ENCODE results near the gene CASK. TPM values are rescaled to one million over a fixed set of nuclear protein-coding genes. Genes with fewer than 3 reads are reported as not detected.
A peak's percentile ranks its signal among the peaks of the same experiment; 100 is the strongest.

CASK gene
- total and polyA plus RNA-seq, 4 donors: 10.6 to 51.1 (median 26.0) TPM

DNA sequence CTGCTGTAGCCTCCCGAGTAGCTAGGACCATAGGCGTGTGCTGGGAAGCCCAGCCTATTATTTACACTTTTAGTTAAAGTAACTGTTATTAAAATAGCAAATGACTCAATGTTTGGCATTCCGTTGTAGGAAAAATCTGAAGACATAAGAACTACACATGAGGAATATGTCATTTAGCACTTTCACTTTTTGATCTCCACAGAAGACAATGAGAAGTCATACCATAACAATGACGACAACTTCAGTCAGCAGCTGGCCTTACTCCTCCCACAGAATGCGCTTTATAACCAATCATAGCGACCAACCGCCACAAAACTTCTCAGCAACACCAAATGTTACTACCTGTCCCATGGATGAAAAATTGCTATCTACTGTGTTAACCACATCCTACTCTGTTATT lies 227.9 kb downstream of the CASK start:
- peaks cover 0 to 2% of the 10 kb centered on the region in 2 donors for H3K4me1 ChIP-seq (ENCODE audit: control insufficient read depth in 1 of 2, insufficient read depth in 2 of 2, low read length in 2 of 2)
- H3K4me3 ChIP-seq (ENCODE audit: low read length in 2 of 2): no peak overlapping the region
- H3K36me3 ChIP-seq (ENCODE audit: control insufficient read depth in 1 of 2, insufficient read depth in 2 of 2, low read length in 1 of 2): no peaks in the 10 kb centered on the region
- no peak overlapping the region for H3K27ac ChIP-seq (ENCODE audit: low read depth in 1 of 2, low read length in 2 of 2)
- 41 to 54% methylated on average over 7 of the region's 7 CpGs for WGBS, 2 donors
- ATAC-seq (ENCODE audit: low FRiP score) (no peak), DNase-seq (no peak)
- no peaks in the 10 kb centered on the region for H3K27me3 ChIP-seq (ENCODE audit: control insufficient read depth in 1 of 2, insufficient read depth in 2 of 2, low read length in 1 of 2)
- intact Hi-C loops (cut with DNase I): no loop called here
- no peaks in the 10 kb centered on the region for H3K9me3 ChIP-seq (ENCODE audit: control insufficient read depth, low read length)

DNA sequence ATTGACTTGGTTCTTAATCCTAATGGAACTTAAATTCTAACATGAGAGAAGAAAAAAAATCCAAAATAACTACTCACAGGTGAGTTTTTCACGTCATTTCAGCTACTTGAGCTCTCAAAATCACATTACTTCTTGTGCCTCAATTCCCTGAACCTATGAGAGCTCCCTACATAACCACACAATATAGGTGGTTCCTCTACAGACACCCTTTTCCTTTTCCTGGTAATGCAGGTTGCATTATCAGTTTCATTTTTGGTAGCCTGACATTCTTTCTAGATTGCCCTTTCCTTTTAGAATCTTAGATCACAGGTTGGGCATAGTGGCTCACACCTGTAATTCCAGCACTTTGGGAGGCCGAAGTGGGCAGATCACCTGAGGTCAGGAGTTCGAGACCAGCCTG lies 230.3 kb downstream of the CASK start:
- intact Hi-C loops (cut with DNase I): no loop called here
- Histone ChIP-seq H3K36me3 (ENCODE audit: control insufficient read depth in 1 of 2, insufficient read depth in 2 of 2, low read length in 1 of 2) (no peaks in the 10 kb centered on the region), H3K4me1 (ENCODE audit: control insufficient read depth in 1 of 2, insufficient read depth in 2 of 2, low read length in 2 of 2) (peaks cover 0 to 2% of the 10 kb centered on the region in 2 donors), H3K27me3 (ENCODE audit: control insufficient read depth in 1 of 2, insufficient read depth in 2 of 2, low read length in 1 of 2) (no peaks in the 10 kb centered on the region), H3K4me3 (ENCODE audit: low read length in 2 of 2) (no peak overlapping the region), H3K27ac (ENCODE audit: low read depth in 1 of 2, low read length in 2 of 2) (no peak overlapping the region), H3K9me3 (ENCODE audit: control insufficient read depth, low read length) (no peaks in the 10 kb centered on the region)
- WGBS, 2 donors: 68 to 96% methylated on average over 3 of the region's 3 CpGs
- DNase-seq: no peak
- ATAC-seq (ENCODE audit: low FRiP score): no peak

GRCh38 chrX:41692162-41692749 lies 231.1 kb downstream of the CASK start:
- intact Hi-C loops (cut with DNase I): no loop called here
- WGBS, 2 donors: 15 to 33% methylated on average over 1 of the region's 1 CpG
- Histone ChIP-seq H3K27ac (ENCODE audit: low read depth in 1 of 2, low read length in 2 of 2) (peak overlapping the region in 1 of 2 donors; percentile 75), H3K4me3 (ENCODE audit: low read length in 2 of 2) (no peak overlapping the region), H3K4me1 (ENCODE audit: control insufficient read depth in 1 of 2, insufficient read depth in 2 of 2, low read length in 2 of 2) (peaks cover 0 to 2% of the 10 kb centered on the region in 2 donors), H3K36me3 (ENCODE audit: control insufficient read depth in 1 of 2, insufficient read depth in 2 of 2, low read length in 1 of 2) (no peaks in the 10 kb centered on the region), H3K27me3 (ENCODE audit: control insufficient read depth in 1 of 2, insufficient read depth in 2 of 2, low read length in 1 of 2) (no peaks in the 10 kb centered on the region), H3K9me3 (ENCODE audit: control insufficient read depth, low read length) (no peaks in the 10 kb centered on the region)
- DNase-seq: no peak
- ATAC-seq (ENCODE audit: low FRiP score): peak; percentile 46

- ATAC-seq (ENCODE audit: low FRiP score) (no peak), DNase-seq (no peak)
- peaks cover 0 to 2% of the 10 kb centered on the region in 2 donors for H3K4me1 ChIP-seq (ENCODE audit: control insufficient read depth in 1 of 2, insufficient read depth in 2 of 2, low read length in 2 of 2)
- no peak overlapping the region for H3K4me3 ChIP-seq (ENCODE audit: low read length in 2 of 2)
- H3K27me3 ChIP-seq (ENCODE audit: control insufficient read depth in 1 of 2, insufficient read depth in 2 of 2, low read length in 1 of 2): no peaks in the 10 kb centered on the region
- no peak overlapping the region for H3K27ac ChIP-seq (ENCODE audit: low read depth in 1 of 2, low read length in 2 of 2)
- intact Hi-C loops (cut with DNase I): no loop called here
- H3K9me3 ChIP-seq (ENCODE audit: control insufficient read depth, low read length): no peaks in the 10 kb centered on the region
- no peaks in the 10 kb centered on the region for H3K36me3 ChIP-seq (ENCODE audit: control insufficient read depth in 1 of 2, insufficient read depth in 2 of 2, low read length in 1 of 2)
- WGBS, 2 donors: 66 to 71% methylated on average over 3 of the region's 3 CpGs
Observed at GRCh38 chrX:41689711-41690110, 233.6 kb downstream of the CASK start.

DNA sequence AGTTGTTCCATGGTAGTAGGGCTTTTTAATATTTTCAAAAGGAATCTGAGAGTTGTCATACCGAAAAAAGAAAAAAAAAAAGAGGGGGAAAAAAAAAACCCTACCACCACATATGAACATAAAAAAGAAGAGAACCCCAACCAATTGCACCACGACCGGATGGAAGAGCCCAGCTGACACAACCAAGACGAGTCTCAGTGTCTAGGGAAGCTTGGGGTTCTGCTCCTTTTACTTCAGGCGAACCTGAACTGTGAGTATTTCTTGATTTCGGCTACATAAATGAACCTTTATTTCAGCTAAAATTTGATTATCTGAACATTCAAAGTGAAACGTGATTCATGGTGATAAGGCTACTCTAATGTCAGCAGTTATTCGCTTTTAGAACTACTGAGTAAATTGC lies 234.5 kb downstream of the CASK start, which contains the start of gene GPR34:
GPR34 (plus strand) TSS at position 139 of the 400 bp plus-strand sequence. CDS start 6,661 bp downstream, outside the sequence.
- no peak within 1 kb of the TSS for H3K4me3 ChIP-seq (ENCODE audit: low read length in 2 of 2)
- intact Hi-C loops (cut with DNase I): no loop called here
- no peak within 1 kb of the TSS for H3K27ac ChIP-seq (ENCODE audit: low read depth in 1 of 2, low read length in 2 of 2)

DNA sequence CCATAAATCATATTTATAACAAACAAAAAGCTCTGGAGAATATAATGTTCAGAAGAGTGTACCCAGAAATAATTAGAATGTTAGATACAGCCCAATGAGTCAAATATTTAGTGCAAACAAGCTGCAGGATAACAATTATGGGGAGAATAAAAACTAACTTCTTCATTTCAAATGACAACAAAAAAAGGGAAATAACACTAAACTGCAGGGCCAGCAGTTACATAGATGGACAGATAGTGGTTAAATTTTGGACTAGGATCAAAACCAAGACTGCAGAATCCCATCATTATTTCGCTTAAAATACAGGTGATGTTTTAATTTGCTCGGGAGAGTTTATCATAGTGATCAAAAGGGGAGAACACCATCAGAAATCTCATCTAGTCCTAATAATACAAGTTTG lies 235.2 kb downstream of the CASK start:
- DNase-seq: no peak
- intact Hi-C loops (cut with DNase I): no loop called here
- no peaks in the 10 kb centered on the region for H3K27me3 ChIP-seq (ENCODE audit: control insufficient read depth in 1 of 2, insufficient read depth in 2 of 2, low read length in 1 of 2)
- no peak overlapping the region for H3K27ac ChIP-seq (ENCODE audit: low read depth in 1 of 2, low read length in 2 of 2)
- no peak for ATAC-seq (ENCODE audit: low FRiP score)
- no peak overlapping the region for H3K4me3 ChIP-seq (ENCODE audit: low read length in 2 of 2)
- no peaks in the 10 kb centered on the region for H3K36me3 ChIP-seq (ENCODE audit: control insufficient read depth in 1 of 2, insufficient read depth in 2 of 2, low read length in 1 of 2)
- 72 to 75% methylated on average over 2 of the region's 2 CpGs for WGBS, 2 donors
- no peaks in the 10 kb centered on the region for H3K9me3 ChIP-seq (ENCODE audit: control insufficient read depth, low read length)
- no peaks in the 10 kb centered on the region for H3K4me1 ChIP-seq (ENCODE audit: control insufficient read depth in 1 of 2, insufficient read depth in 2 of 2, low read length in 2 of 2)

More for the DNA sequence above, 234.5 kb downstream of the CASK start, which contains the start of gene GPR34:
- Histone ChIP-seq H3K27me3 (ENCODE audit: control insufficient read depth in 1 of 2, insufficient read depth in 2 of 2, low read length in 1 of 2) (no peaks in the 10 kb centered on the region), H3K36me3 (ENCODE audit: control insufficient read depth in 1 of 2, insufficient read depth in 2 of 2, low read length in 1 of 2) (no peaks in the 10 kb centered on the region), H3K4me1 (ENCODE audit: control insufficient read depth in 1 of 2, insufficient read depth in 2 of 2, low read length in 2 of 2) (no peaks in the 10 kb centered on the region), H3K9me3 (ENCODE audit: control insufficient read depth, low read length) (no peaks in the 10 kb centered on the region)
- WGBS, 2 donors: 43 to 48% methylated on average over 8 of the region's 8 CpGs
- ATAC-seq (ENCODE audit: low FRiP score) (no peak), DNase-seq (no peak)

DNA sequence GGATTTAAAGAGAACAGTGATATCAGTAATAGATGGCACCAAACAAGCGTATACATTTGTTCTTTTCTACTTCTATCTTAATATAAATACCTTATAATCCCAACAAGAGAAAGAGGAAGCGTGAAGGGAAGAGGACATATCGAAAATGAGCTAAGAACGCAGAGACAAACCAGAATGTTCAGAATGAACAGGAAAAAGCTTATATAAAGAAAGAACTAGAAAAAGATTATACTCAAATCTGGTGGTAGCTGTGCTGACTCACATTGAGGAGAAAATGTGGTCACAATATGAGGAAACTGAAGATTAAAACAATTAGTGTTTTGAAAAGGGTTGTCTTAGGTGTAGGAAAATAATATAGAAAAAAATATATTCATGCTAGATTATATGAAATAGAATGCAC lies 236.6 kb downstream of the CASK start:
- ATAC-seq (ENCODE audit: low FRiP score): no peak
- no peak for DNase-seq
- 70 to 80% methylated on average over 4 of the region's 4 CpGs for WGBS, 2 donors
- intact Hi-C loops (cut with DNase I): no loop called here
- no peaks in the 10 kb centered on the region for H3K9me3 ChIP-seq (ENCODE audit: control insufficient read depth, low read length)
- no peaks in the 10 kb centered on the region for H3K36me3 ChIP-seq (ENCODE audit: control insufficient read depth in 1 of 2, insufficient read depth in 2 of 2, low read length in 1 of 2)
- H3K27me3 ChIP-seq (ENCODE audit: control insufficient read depth in 1 of 2, insufficient read depth in 2 of 2, low read length in 1 of 2): no peaks in the 10 kb centered on the region
- no peak overlapping the region for H3K4me3 ChIP-seq (ENCODE audit: low read length in 2 of 2)
- no peak overlapping the region for H3K27ac ChIP-seq (ENCODE audit: low read depth in 1 of 2, low read length in 2 of 2)
- H3K4me1 ChIP-seq (ENCODE audit: control insufficient read depth in 1 of 2, insufficient read depth in 2 of 2, low read length in 2 of 2): no peaks in the 10 kb centered on the region

DNA sequence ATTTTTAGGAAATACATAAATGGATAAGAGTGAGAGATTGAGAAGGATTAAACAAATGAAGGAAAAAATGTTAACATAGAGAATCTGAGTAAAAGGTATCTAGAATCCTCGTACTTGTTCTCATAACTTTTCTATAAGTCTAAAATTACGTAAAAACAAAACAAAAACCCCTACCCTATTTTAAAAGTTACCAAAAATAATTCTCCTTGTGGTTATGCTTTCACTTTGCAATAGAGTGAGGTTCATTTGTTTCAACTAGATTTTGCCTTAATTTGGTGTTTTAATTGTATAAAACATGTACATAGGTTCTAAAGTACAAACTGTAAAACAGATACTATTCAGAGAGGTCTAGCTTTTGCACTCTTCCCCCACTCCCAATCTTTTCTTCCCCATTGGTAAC lies 238.4 kb downstream of the CASK start:
- H3K9me3 ChIP-seq (ENCODE audit: control insufficient read depth, low read length): no peaks in the 10 kb centered on the region
- H3K4me1 ChIP-seq (ENCODE audit: control insufficient read depth in 1 of 2, insufficient read depth in 2 of 2, low read length in 2 of 2): no peaks in the 10 kb centered on the region
- H3K27ac ChIP-seq (ENCODE audit: low read depth in 1 of 2, low read length in 2 of 2): no peak overlapping the region
- no peak for ATAC-seq (ENCODE audit: low FRiP score)
- H3K27me3 ChIP-seq (ENCODE audit: control insufficient read depth in 1 of 2, insufficient read depth in 2 of 2, low read length in 1 of 2): no peaks in the 10 kb centered on the region
- H3K36me3 ChIP-seq (ENCODE audit: control insufficient read depth in 1 of 2, insufficient read depth in 2 of 2, low read length in 1 of 2): no peaks in the 10 kb centered on the region
- H3K4me3 ChIP-seq (ENCODE audit: low read length in 2 of 2): no peak overlapping the region
- DNase-seq: no peak
- 69 to 89% methylated on average over 2 of the region's 2 CpGs for WGBS, 2 donors
- intact Hi-C loops (cut with DNase I): no loop called here

DNA sequence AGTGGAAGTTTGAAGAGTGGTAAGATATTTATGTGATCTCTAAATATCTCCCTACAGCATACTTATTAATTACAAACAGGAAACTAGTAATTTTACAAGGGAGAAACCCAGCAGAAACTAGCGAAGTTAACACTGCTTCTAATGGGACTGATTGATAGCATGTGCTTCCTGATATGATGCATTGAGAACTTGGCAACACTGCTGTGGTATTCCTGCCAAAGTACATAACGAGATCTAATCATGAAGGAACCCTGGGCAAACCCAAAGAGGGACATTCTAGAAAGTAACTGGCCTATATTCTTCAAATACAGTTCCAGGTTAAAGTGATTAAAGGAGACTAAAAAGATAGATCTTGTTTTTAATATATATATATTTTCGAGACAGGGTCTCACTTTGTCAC lies 239.2 kb downstream of the CASK start:
- Histone ChIP-seq H3K27ac (ENCODE audit: low read depth in 1 of 2, low read length in 2 of 2) (no peak overlapping the region), H3K4me1 (ENCODE audit: control insufficient read depth in 1 of 2, insufficient read depth in 2 of 2, low read length in 2 of 2) (no peaks in the 10 kb centered on the region), H3K36me3 (ENCODE audit: control insufficient read depth in 1 of 2, insufficient read depth in 2 of 2, low read length in 1 of 2) (no peaks in the 10 kb centered on the region), H3K27me3 (ENCODE audit: control insufficient read depth in 1 of 2, insufficient read depth in 2 of 2, low read length in 1 of 2) (no peaks in the 10 kb centered on the region), H3K4me3 (ENCODE audit: low read length in 2 of 2) (no peak overlapping the region), H3K9me3 (ENCODE audit: control insufficient read depth, low read length) (no peaks in the 10 kb centered on the region)
- DNase-seq (no peak), ATAC-seq (ENCODE audit: low FRiP score) (no peak)
- WGBS, 2 donors: 12 to 21% methylated on average over 3 of the region's 3 CpGs
- intact Hi-C loops (cut with DNase I): no loop called here

All from aorta (tissue), 5 donors.